WI38 (cell line): ENCODE measurements around the gene APC.

Source experiments
- H3K4me3 ChIP-seq: 2 replicates; pipeline ENCODE4 v1.5.1; 2011; ENCODE audit warnings: low read depth, mild to moderate bottlenecking, control low read depth, low read length
- CTCF ChIP-seq: IDR thresholded peaks from 2 replicates; pipeline ENCODE4 v1.5.1; 2012; ENCODE audit warnings: low read depth, mild to moderate bottlenecking, control low read depth, low read length

Gene APC

GRCh38 chr5:112734597-112734996 is 3.1 kb upstream of the APC start:
- no peak overlapping the region for H3K4me3 ChIP-seq
- TF ChIP-seq CTCF: no peak

GRCh38 chr5:112735702-112736101 is 2.0 kb upstream of the APC start:
- H3K4me3 ChIP-seq: no peak overlapping the region
- TF ChIP-seq CTCF: no peak

- TF ChIP-seq CTCF: no peak
- H3K4me3 ChIP-seq: peak overlapping the region; percentile 87
Observed at GRCh38 chr5:112737070-112737462, 619 bp upstream of the APC start.

GRCh38 chr5:112738191-112738560 is 491 bp downstream of the APC start:
- peak overlapping the region; percentile 87 for H3K4me3 ChIP-seq
- no peak for TF ChIP-seq CTCF

GRCh38 chr5:112742424-112742823 is 4.7 kb downstream of the APC start:
- no peak for TF ChIP-seq CTCF
- H3K4me3 ChIP-seq: no peak overlapping the region

GRCh38 chr5:112743631-112744030 is 5.9 kb downstream of the APC start:
- no peak overlapping the region for H3K4me3 ChIP-seq
- TF ChIP-seq CTCF: no peak

GRCh38 chr5:112752335-112752734 is 14.7 kb downstream of the APC start:
- TF ChIP-seq CTCF: no peak
- H3K4me3 ChIP-seq: no peak overlapping the region
